ENCODE results near the gene PFKP. TPM values are rescaled to one million over a fixed set of nuclear protein-coding genes. Genes with fewer than 3 reads are reported as not detected.

The PFKP gene
- total RNA-seq, 1 experiment from 2014 or later: 91.3 TPM

GRCh38 chr10:3091921-3092320 lies 24.6 kb downstream of the PFKP start:
- Histone ChIP-seq H3K4me2 (ENCODE audit: low read depth, low read length, poor library complexity, severe bottlenecking) (no peak overlapping the region), H3K4me1 (ENCODE audit: low read length) (no peaks in the 10 kb centered on the region), H2AFZ (ENCODE audit: low read length) (no peak overlapping the region), H3K27ac (ENCODE audit: low read length) (no peak overlapping the region), H3K9me3 (ENCODE audit: low read length) (no peaks in the 10 kb centered on the region), H3K79me2 (ENCODE audit: low read length) (peaks cover 92% of the 10 kb centered on the region), H3K9me2 (replicated peaks; ENCODE audit: insufficient read depth, low read length) (no peaks in the 10 kb centered on the region), H4K20me1 (ENCODE audit: insufficient read depth, low read depth, low read length) (peaks cover 81% of the 10 kb centered on the region), H3K27me3 (ENCODE audit: low read length) (no peaks in the 10 kb centered on the region), H3K36me3 (ENCODE audit: insufficient read depth, low read length) (peaks cover 64% of the 10 kb centered on the region), H3K4me3 (ENCODE audit: low read length) (no peak overlapping the region), H3K9ac (ENCODE audit: low read length) (no peak overlapping the region)
- no peak for DNase-seq

GRCh38 chr10:3093996-3094395 lies 26.6 kb downstream of the PFKP start:
- H3K4me3 ChIP-seq (ENCODE audit: low read length): no peak overlapping the region
- H3K36me3 ChIP-seq (ENCODE audit: insufficient read depth, low read length): peaks cover 66% of the 10 kb centered on the region
- H3K27me3 ChIP-seq (ENCODE audit: low read length): no peaks in the 10 kb centered on the region
- no peaks in the 10 kb centered on the region for H3K9me2 ChIP-seq (replicated peaks; ENCODE audit: insufficient read depth, low read length)
- no peaks in the 10 kb centered on the region for H3K9me3 ChIP-seq (ENCODE audit: low read length)
- no peak for DNase-seq
- H2AFZ ChIP-seq (ENCODE audit: low read length): no peak overlapping the region
- H3K4me1 ChIP-seq (ENCODE audit: low read length): no peaks in the 10 kb centered on the region
- peaks cover 91% of the 10 kb centered on the region for H3K79me2 ChIP-seq (ENCODE audit: low read length)
- H4K20me1 ChIP-seq (ENCODE audit: insufficient read depth, low read depth, low read length): peaks cover 82% of the 10 kb centered on the region
- H3K27ac ChIP-seq (ENCODE audit: low read length): no peak overlapping the region
- H3K9ac ChIP-seq (ENCODE audit: low read length): no peak overlapping the region
- H3K4me2 ChIP-seq (ENCODE audit: low read depth, low read length, poor library complexity, severe bottlenecking): no peak overlapping the region

- H3K79me2 ChIP-seq (ENCODE audit: low read length): peaks cover 93% of the 10 kb centered on the region
- H3K9ac ChIP-seq (ENCODE audit: low read length): no peak overlapping the region
Measured at GRCh38 chr10:3094609-3095036, 27.3 kb downstream of the PFKP start.

GRCh38 chr10:3095373-3096139 lies 28.2 kb downstream of the PFKP start:
- no peak for DNase-seq
- Histone ChIP-seq H3K9me3 (ENCODE audit: low read length) (no peaks in the 10 kb centered on the region), H2AFZ (ENCODE audit: low read length) (no peak overlapping the region), H3K27me3 (ENCODE audit: low read length) (no peaks in the 10 kb centered on the region), H3K4me2 (ENCODE audit: low read depth, low read length, poor library complexity, severe bottlenecking) (no peak overlapping the region), H3K4me1 (ENCODE audit: low read length) (no peaks in the 10 kb centered on the region), H3K9me2 (replicated peaks; ENCODE audit: insufficient read depth, low read length) (no peaks in the 10 kb centered on the region), H4K20me1 (ENCODE audit: insufficient read depth, low read depth, low read length) (peaks cover 83% of the 10 kb centered on the region), H3K27ac (ENCODE audit: low read length) (no peak overlapping the region), H3K36me3 (ENCODE audit: insufficient read depth, low read length) (peaks cover 70% of the 10 kb centered on the region), H3K9ac (ENCODE audit: low read length) (no peak overlapping the region), H3K79me2 (ENCODE audit: low read length) (peaks cover 93% of the 10 kb centered on the region), H3K4me3 (ENCODE audit: low read length) (no peak overlapping the region)

More at GRCh38 chr10:3094609-3095036, 27.3 kb downstream of the PFKP start:
- no peaks in the 10 kb centered on the region for H3K9me3 ChIP-seq (ENCODE audit: low read length)
- H3K4me3 ChIP-seq (ENCODE audit: low read length): no peak overlapping the region
- peaks cover 84% of the 10 kb centered on the region for H4K20me1 ChIP-seq (ENCODE audit: insufficient read depth, low read depth, low read length)
- no peak overlapping the region for H3K27ac ChIP-seq (ENCODE audit: low read length)
- H3K4me2 ChIP-seq (ENCODE audit: low read depth, low read length, poor library complexity, severe bottlenecking): no peak overlapping the region
- no peaks in the 10 kb centered on the region for H3K27me3 ChIP-seq (ENCODE audit: low read length)
- peaks cover 70% of the 10 kb centered on the region for H3K36me3 ChIP-seq (ENCODE audit: insufficient read depth, low read length)
- DNase-seq: no peak
- H2AFZ ChIP-seq (ENCODE audit: low read length): no peak overlapping the region
- no peaks in the 10 kb centered on the region for H3K9me2 ChIP-seq (replicated peaks; ENCODE audit: insufficient read depth, low read length)
- H3K4me1 ChIP-seq (ENCODE audit: low read length): no peaks in the 10 kb centered on the region

GRCh38 chr10:3096149-3096548 lies 28.8 kb downstream of the PFKP start:
- H3K36me3 ChIP-seq (ENCODE audit: insufficient read depth, low read length): peaks cover 68% of the 10 kb centered on the region
- no peak overlapping the region for H3K4me3 ChIP-seq (ENCODE audit: low read length)
- no peak overlapping the region for H3K27ac ChIP-seq (ENCODE audit: low read length)
- no peaks in the 10 kb centered on the region for H3K27me3 ChIP-seq (ENCODE audit: low read length)
- no peaks in the 10 kb centered on the region for H3K9me3 ChIP-seq (ENCODE audit: low read length)
- no peak overlapping the region for H2AFZ ChIP-seq (ENCODE audit: low read length)
- H3K9ac ChIP-seq (ENCODE audit: low read length): no peak overlapping the region
- no peaks in the 10 kb centered on the region for H3K9me2 ChIP-seq (replicated peaks; ENCODE audit: insufficient read depth, low read length)
- H3K4me1 ChIP-seq (ENCODE audit: low read length): no peaks in the 10 kb centered on the region
- H4K20me1 ChIP-seq (ENCODE audit: insufficient read depth, low read depth, low read length): peaks cover 82% of the 10 kb centered on the region
- no peak overlapping the region for H3K4me2 ChIP-seq (ENCODE audit: low read depth, low read length, poor library complexity, severe bottlenecking)
- no peak for DNase-seq
- H3K79me2 ChIP-seq (ENCODE audit: low read length): peaks cover 88% of the 10 kb centered on the region

GRCh38 chr10:3097160-3097559 lies 29.8 kb downstream of the PFKP start:
- DNase-seq: no peak
- Histone ChIP-seq H3K4me2 (ENCODE audit: low read depth, low read length, poor library complexity, severe bottlenecking) (no peak overlapping the region), H3K4me1 (ENCODE audit: low read length) (no peaks in the 10 kb centered on the region), H3K9me3 (ENCODE audit: low read length) (no peaks in the 10 kb centered on the region), H3K79me2 (ENCODE audit: low read length) (peaks cover 84% of the 10 kb centered on the region), H3K9ac (ENCODE audit: low read length) (no peak overlapping the region), H3K36me3 (ENCODE audit: insufficient read depth, low read length) (peaks cover 63% of the 10 kb centered on the region), H3K27ac (ENCODE audit: low read length) (no peak overlapping the region), H4K20me1 (ENCODE audit: insufficient read depth, low read depth, low read length) (peaks cover 74% of the 10 kb centered on the region), H2AFZ (ENCODE audit: low read length) (no peak overlapping the region), H3K27me3 (ENCODE audit: low read length) (no peaks in the 10 kb centered on the region), H3K9me2 (replicated peaks; ENCODE audit: insufficient read depth, low read length) (no peaks in the 10 kb centered on the region), H3K4me3 (ENCODE audit: low read length) (no peak overlapping the region)

- Histone ChIP-seq H3K9ac (ENCODE audit: low read length) (no peak overlapping the region), H3K27ac (ENCODE audit: low read length) (no peak overlapping the region), H3K4me2 (ENCODE audit: low read depth, low read length, poor library complexity, severe bottlenecking) (no peak overlapping the region), H2AFZ (ENCODE audit: low read length) (no peak overlapping the region), H3K36me3 (ENCODE audit: insufficient read depth, low read length) (peaks cover 63% of the 10 kb centered on the region), H3K4me3 (ENCODE audit: low read length) (no peak overlapping the region), H3K9me2 (replicated peaks; ENCODE audit: insufficient read depth, low read length) (no peaks in the 10 kb centered on the region), H4K20me1 (ENCODE audit: insufficient read depth, low read depth, low read length) (peaks cover 61% of the 10 kb centered on the region), H3K27me3 (ENCODE audit: low read length) (no peaks in the 10 kb centered on the region), H3K9me3 (ENCODE audit: low read length) (no peaks in the 10 kb centered on the region), H3K4me1 (ENCODE audit: low read length) (no peaks in the 10 kb centered on the region), H3K79me2 (ENCODE audit: low read length) (peaks cover 76% of the 10 kb centered on the region)
- no peak for DNase-seq
Measured at GRCh38 chr10:3098689-3099088, 31.3 kb downstream of the PFKP start.

- H2AFZ ChIP-seq (ENCODE audit: low read length): no peak overlapping the region
- no peak overlapping the region for H3K4me3 ChIP-seq (ENCODE audit: low read length)
- peaks cover 73% of the 10 kb centered on the region for H3K79me2 ChIP-seq (ENCODE audit: low read length)
- H3K9me2 ChIP-seq (replicated peaks; ENCODE audit: insufficient read depth, low read length): no peaks in the 10 kb centered on the region
- H3K4me1 ChIP-seq (ENCODE audit: low read length): no peaks in the 10 kb centered on the region
- H3K36me3 ChIP-seq (ENCODE audit: insufficient read depth, low read length): peaks cover 64% of the 10 kb centered on the region
- H3K4me2 ChIP-seq (ENCODE audit: low read depth, low read length, poor library complexity, severe bottlenecking): no peak overlapping the region
- no peak for DNase-seq
- H4K20me1 ChIP-seq (ENCODE audit: insufficient read depth, low read depth, low read length): peaks cover 54% of the 10 kb centered on the region
- no peaks in the 10 kb centered on the region for H3K27me3 ChIP-seq (ENCODE audit: low read length)
- no peak overlapping the region for H3K27ac ChIP-seq (ENCODE audit: low read length)
- H3K9ac ChIP-seq (ENCODE audit: low read length): no peak overlapping the region
- no peaks in the 10 kb centered on the region for H3K9me3 ChIP-seq (ENCODE audit: low read length)
Measured at GRCh38 chr10:3099291-3100092, 32.1 kb downstream of the PFKP start.

Measured in Karpas-422 (cell line).